HCT116 (cell line): Measurements from ENCODE around the gene FRMD3.

ENCODE experiments used
- POLR2A ChIP-seq: IDR thresholded peaks from 2 replicates; pipeline ENCODE4 v1.7.0; 2011; ENCODE audit warnings: borderline replicate concordance; ENCODE audit not compliant: insufficient read depth, insufficient read length; ENCODE audit errors: extremely low read depth
- YY1 ChIP-seq: IDR thresholded peaks from 2 replicates; pipeline ENCODE4 v1.6.1; 2011; ENCODE audit warnings: low read length, low read depth, moderate library complexity, mild to moderate bottlenecking; ENCODE audit not compliant: insufficient replicate concordance; ENCODE audit errors: extremely low read depth
- TF ChIP-seq, protein P1 (sequence below), 3 experiments: fragments of 200-600 bp in 1 of 3; sonication (generic) in 1 of 3; IDR thresholded peaks in 2 of 3; conservative IDR thresholded peaks in 1 of 3; 2 replicates each; pipeline ENCODE4 v1.5.1; 2012 to 2017; ENCODE audit warnings: low read depth in 2 of 3, low read length in 2 of 3, antibody characterized with exemption in 1 of 3, borderline replicate concordance in 1 of 3, control low read depth in 1 of 3, mild to moderate bottlenecking in 1 of 3, mixed read lengths in 1 of 3, mixed run types in 1 of 3, moderate library complexity in 1 of 3; ENCODE audit not compliant: insufficient read depth in 1 of 3

DNA sequence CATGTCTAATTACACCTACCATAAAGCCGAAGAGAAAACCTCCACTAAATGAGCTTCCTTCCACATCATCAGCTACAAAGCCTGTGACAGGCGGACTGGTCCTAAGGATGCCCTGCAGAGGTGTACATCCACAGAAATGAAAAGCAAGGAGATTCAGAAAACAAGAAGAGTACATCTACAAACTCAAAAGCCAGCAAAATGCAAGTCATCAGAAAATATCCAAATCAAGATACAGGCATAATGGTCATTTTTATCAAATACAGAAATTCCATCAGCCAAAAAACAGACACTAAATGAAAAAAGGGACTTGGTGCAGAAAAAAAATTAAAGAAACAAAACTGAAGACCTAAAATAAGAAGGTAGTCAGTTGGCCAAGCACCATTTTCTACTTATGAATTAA, 79.7 kb downstream of the FRMD3 start:
- TF ChIP-seq, protein P1, sequence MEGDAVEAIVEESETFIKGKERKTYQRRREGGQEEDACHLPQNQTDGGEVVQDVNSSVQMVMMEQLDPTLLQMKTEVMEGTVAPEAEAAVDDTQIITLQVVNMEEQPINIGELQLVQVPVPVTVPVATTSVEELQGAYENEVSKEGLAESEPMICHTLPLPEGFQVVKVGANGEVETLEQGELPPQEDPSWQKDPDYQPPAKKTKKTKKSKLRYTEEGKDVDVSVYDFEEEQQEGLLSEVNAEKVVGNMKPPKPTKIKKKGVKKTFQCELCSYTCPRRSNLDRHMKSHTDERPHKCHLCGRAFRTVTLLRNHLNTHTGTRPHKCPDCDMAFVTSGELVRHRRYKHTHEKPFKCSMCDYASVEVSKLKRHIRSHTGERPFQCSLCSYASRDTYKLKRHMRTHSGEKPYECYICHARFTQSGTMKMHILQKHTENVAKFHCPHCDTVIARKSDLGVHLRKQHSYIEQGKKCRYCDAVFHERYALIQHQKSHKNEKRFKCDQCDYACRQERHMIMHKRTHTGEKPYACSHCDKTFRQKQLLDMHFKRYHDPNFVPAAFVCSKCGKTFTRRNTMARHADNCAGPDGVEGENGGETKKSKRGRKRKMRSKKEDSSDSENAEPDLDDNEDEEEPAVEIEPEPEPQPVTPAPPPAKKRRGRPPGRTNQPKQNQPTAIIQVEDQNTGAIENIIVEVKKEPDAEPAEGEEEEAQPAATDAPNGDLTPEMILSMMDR (IDR thresholded peaks at IDR 0.05 in 2 of 3, conservative IDR thresholded peaks at IDR 0.05 in 1 of 3; ENCODE audit: borderline replicate concordance in 1 of 3, insufficient read depth in 1 of 3, low read depth in 2 of 3, low read length in 2 of 3), result no peak
- TF ChIP-seq POLR2A, result no peak
- no peak for TF ChIP-seq YY1
